DMS153 (cell line): ENCODE results near the gene F9.
A peak's percentile ranks its signal among the peaks of the same experiment; 100 is the strongest.
"Not testable (repeated sequence)": the region's sequence is repeated elsewhere in the genome, so short reads cannot be mapped to it uniquely, and the experiment has no call there.

ENCODE experiments used
- DNase-seq: peaks from one replicate; lab custom pipeline; 2025; lab: John Stamatoyannopoulos, UW

The F9 gene

GRCh38 chrX:139530550-139530949, at the start of gene F9:
F9 (plus strand) TSS chrX:139530739; CDS start chrX:139530765, 26 bp downstream.
- no peak for DNase-seq

GRCh38 chrX:139483699-139484098, 46.8 kb upstream of the F9 start:
- DNase-seq: no peak

- DNase-seq: no peak
Measured at GRCh38 chrX:139484591-139484990, 45.9 kb upstream of the F9 start.

- DNase-seq: no peak
Measured at GRCh38 chrX:139495324-139495723, 35.2 kb upstream of the F9 start.

GRCh38 chrX:139506333-139506732, 24.2 kb upstream of the F9 start:
- no peak for DNase-seq

- DNase-seq: no peak
Measured at GRCh38 chrX:139508099-139508498, 22.4 kb upstream of the F9 start.

- no peak for DNase-seq
Measured at GRCh38 chrX:139518475-139518874, 12.1 kb upstream of the F9 start.

- not testable (repeated sequence) for DNase-seq
Measured at GRCh38 chrX:139528829-139529228, 1.7 kb upstream of the F9 start.

GRCh38 chrX:139532834-139533233, 2.3 kb downstream of the F9 start:
- no peak for DNase-seq

- DNase-seq: no peak
Measured at GRCh38 chrX:139533444-139533843, 2.9 kb downstream of the F9 start.

GRCh38 chrX:139538907-139539790, 8.6 kb downstream of the F9 start:
- peak; percentile 44 for DNase-seq

- DNase-seq: no peak
Measured at GRCh38 chrX:139542652-139543051, 12.1 kb downstream of the F9 start.

- DNase-seq: no peak
Measured at GRCh38 chrX:139543920-139544319, 13.4 kb downstream of the F9 start.

- no peak for DNase-seq
Measured at GRCh38 chrX:139544591-139544990, 14.1 kb downstream of the F9 start.

GRCh38 chrX:139554376-139554775, 23.8 kb downstream of the F9 start:
- no peak for DNase-seq

GRCh38 chrX:139554991-139555675, 24.6 kb downstream of the F9 start:
- DNase-seq: no peak

GRCh38 chrX:139559383-139560042, 29.0 kb downstream of the F9 start:
- DNase-seq: peak; percentile 66

- DNase-seq: no peak
Measured at GRCh38 chrX:139560221-139560620, 29.7 kb downstream of the F9 start.

GRCh38 chrX:139563251-139563650, 32.7 kb downstream of the F9 start:
- no peak for DNase-seq

- no peak for DNase-seq
Measured at GRCh38 chrX:139566981-139567380, 36.4 kb downstream of the F9 start.

GRCh38 chrX:139581068-139581467, 50.5 kb downstream of the F9 start:
- no peak for DNase-seq

- DNase-seq: no peak
Measured at GRCh38 chrX:139585613-139586012, 55.1 kb downstream of the F9 start.

GRCh38 chrX:139596068-139596467, 65.5 kb downstream of the F9 start:
- DNase-seq: no peak
